HG02870 (cell line): ENCODE data around the gene NAP1L5.

Experiments
- ATAC-seq: cut with Tn5 transposase; IDR thresholded peaks from one replicate; pipeline ENCODE4 v1.9.1; 2021; ENCODE audit warnings: mild to moderate bottlenecking, moderate library complexity; ENCODE audit not compliant: unreplicated experiment

Gene NAP1L5

DNA sequence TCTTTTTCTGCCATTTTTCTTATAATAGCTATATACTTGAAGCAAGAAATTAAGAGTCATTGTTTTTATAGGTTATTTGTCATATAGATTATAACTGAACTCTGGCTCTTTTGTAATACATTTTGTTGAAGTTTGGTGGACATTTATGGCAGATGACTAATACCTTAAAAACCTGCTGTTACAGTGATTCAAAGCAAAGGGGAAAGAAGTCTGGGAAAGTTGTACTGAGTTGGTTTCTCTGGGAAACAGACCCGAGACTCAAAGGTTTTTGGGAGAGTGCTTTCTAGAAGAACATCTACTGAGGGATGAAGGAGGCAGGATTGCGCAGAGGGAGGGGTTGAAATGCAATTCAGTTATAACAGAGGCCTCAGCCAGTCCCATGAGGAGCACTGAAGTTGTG, 35.9 kb downstream of the NAP1L5 start:
- no peak for ATAC-seq

DNA sequence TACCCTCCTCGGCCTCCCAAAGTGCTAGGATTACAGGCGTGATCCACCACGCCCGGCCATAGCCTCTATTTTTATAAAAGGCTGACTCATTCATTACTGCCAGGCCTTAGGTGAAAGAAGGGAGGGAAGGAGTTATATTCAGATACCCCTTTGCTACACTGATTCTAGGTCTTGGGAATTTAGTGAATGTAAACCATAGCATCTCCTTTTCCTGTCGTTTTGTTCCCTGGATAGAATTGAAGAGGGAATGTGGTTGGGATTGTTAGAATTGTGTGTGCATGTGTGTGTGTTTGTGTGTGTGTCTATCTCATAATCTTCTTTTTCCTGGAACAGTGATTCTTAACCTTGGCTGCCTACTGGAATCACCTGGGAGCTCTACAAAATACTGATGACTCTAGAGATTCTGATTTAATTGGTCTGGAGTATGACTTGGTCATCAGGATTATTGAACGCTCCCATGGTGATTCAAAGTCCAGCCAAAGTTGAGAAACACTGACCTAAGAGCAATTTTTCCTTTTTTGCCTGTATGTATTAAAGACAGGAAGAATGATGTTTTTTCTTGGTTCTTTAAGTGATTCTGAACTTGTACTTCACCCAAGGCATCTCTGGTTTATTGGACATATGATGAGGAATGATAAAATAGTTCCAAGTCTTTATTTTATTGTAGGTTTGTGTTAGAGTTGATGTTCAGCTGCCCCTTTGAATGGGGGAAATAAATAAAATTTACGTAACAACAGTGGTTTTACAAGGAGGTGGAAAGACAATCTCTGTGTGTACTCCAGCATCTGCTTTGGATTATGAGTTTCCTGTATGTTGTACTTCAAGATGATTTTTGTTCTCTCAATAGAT, 37.0 kb downstream of the NAP1L5 start:
- no peak for ATAC-seq

DNA sequence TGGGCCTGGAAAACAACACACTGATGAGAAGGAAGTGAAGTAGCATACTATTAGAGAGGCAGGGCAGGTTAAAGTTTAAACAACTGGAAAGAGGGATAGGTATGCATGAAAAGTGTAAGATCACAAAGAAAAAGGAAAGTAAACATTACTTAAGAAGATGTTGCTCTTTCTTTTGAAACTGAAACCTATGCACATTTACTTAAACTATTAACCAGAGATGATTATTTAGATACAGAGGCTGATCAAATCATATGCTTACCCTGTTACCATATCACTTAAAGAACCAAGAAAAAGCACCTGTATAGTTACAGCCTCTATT, 37.8 kb downstream of the NAP1L5 start:
- no peak for ATAC-seq

DNA sequence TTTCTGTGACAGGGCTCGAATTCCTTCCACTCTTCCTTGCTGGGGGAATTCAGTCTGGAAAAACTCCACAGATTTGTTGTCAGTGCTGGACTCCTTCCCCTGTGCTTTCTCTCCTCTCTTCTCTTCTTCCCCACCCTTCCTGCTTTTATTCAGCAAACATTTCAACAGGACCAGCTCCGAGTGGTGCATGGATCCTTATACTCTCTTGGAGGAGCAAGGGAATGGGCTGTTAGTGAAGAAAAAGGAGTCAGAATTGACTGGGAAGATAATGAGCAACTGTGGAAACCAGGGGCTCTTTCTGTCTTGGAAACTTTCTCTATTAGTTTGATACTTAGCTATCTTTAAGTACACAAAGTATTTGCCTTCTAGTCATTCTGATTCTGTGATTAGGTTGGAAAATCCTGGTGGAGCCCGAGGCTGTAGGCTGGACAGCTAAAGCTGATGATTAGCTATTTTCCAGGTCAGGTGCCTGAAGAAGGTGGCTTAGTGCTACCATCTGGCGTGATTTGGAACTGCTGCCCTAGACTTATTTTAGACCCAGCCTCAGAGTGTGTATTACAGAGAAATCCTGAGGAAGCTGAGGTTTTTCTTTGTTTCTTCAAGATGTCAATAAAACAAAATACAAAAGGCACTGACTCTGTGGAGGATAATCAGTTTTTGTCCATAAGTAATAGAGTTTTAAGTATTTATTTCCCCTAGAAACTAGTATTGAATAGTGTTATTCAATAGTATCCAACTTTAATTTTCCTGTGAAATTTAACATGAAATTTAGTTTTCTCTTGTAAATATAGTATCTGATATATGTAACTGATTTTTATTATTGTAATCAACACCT, 38.4 kb downstream of the NAP1L5 start:
- peak; percentile 86 for ATAC-seq

DNA sequence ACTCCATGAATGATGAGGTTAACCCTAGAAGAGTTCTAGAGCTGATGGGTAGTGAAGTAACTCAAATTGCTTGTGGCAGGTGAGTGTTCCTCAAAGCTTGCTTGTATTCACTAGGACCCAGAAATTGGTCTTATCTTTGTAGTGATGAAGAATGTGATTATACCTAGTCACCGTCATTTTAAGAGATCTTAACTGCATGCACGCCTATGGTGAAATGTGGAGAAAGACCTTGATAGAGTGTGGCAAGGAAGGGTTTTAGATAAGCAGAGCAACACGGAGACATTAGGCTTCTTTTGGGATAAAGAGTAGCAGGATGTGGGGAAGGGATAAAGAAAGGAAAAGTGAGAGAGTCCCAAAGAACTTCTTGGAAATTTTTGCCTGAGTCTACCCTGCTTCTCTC, 42.4 kb downstream of the NAP1L5 start:
- no peak for ATAC-seq

DNA sequence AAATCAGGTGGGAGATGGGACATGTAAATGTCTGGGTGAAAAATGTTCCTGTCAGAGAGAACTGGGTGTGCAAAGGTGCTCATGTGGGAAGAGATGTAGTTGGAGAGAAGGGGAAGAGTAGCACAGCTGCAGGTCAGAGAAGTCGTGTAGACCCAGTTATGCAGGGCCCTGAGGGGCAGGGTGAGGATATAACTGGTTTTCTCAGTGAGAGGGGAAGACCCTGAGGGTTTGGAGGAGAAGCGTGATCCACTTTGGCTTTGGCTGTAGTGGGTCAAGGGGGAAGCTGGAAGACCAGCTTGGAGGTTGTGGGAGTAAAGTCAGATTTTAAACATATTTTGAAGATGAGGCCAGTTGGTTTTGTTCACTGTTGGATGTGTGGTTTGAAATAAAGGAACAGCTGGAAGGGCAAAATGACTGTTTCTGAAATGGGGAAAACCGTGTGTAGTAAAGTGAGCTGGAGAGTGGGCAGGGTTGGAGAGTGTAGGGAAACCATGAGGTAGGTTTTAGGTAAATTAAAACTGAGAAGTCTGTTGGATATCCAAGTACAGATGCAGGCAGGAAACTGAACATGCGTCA, 44.2 kb downstream of the NAP1L5 start:
- no peak for ATAC-seq

DNA sequence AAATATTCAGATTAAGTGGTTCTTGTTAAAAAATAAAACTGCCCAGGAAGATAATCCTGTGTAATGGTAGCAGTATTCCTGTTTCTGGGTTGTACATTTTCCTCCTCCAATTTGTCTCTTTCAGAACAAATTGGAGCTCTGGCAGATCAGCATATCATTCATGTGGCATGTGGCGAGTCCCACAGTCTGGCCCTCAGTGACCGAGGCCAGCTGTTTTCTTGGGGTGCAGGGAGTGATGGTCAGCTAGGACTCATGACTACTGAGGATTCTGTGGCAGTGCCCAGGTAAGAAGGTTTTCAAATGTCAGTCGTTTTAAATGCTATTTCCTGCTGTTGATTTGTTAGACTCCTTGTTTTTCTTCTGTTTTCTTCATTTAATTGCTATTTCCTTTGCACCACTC, 47.9 kb downstream of the NAP1L5 start:
- no peak for ATAC-seq

DNA sequence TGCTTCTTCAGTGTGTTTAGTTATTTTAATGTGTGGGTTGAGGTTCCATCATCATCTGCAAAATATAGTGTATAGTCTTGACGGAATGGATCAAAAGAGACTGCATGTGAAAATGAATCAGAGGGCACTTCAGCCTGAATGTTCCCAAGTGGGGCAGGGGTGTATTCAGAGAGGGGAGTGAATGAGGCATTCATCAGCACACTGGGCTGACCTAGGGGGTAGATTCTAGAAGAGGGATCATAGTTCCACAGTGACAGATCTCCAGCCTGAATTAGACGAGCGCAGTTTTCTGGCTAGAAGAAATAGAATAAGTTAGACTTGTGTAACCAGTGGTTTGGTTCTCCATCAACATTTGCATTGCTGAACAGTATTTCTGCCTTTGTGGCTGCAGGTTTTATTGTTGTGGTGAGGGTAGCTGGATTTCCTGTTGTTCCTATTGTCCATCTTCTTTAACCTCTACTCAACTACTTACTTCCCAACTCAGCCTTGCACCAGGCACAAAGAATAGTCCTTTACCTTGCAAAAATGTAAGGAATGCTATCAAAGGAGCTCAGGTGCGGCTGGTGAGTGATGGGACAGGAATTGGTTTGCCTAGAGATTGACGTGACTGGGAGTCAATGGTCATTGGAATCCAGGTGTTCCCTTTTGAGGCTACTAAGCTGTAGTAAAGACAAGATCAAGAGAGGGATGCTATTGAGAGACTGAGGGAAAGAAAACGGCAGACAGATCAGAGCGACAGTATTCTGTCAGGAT, 50.9 kb downstream of the NAP1L5 start:
- no peak for ATAC-seq

DNA sequence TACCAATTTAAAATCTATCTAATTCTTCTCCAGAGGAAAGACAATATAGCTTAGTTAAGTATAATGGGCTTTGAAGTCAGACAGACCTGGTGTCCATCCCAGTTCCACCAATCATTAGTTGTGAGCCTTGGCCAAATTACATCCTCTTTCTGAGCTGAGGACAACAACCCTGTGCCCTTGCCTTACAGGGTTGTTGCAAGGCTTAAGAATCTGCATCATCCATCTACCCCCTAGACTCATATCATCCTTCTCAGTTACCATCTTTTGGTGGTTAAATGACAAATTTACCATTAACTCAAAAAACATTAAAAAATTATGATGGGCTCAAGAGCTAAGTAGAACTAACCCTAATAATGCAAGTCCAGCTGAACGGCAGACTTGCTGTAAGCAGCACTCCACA, 51.6 kb downstream of the NAP1L5 start:
- no peak for ATAC-seq
